ENCODE measurements around the gene TLN1. TPM values are rescaled to one million over a fixed set of nuclear protein-coding genes. Genes with fewer than 3 reads are reported as not detected.

TLN1 gene
- total and polyA plus RNA-seq, 8 donors = 53.2 to 399 (median 174) TPM

DNA sequence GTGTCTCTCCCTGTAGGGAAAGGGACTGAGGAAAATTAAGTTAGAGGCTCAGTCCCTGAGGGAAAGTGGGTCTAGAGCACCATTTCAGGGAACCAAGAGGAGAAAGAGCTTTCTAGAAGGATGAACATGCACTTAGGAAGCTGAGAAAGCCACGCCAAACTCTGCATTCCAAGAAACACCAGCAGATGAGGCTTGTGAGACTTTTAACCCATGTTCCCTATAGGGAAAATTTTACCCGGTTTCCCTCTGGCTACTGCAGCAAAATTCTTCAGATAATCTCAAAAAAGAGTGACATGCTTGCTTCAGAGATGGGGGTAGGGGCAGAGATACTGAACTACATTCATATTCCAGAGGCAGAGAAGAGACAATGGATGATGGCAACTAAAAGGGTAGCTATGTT, 8.6 kb downstream of the TLN1 start:
- intact Hi-C loops (cut with DNase I; ENCODE audit: low total_unique reads) = no loop called here
- no peak overlapping the region for H3K4me3 ChIP-seq
- TF ChIP-seq EP300 (IDR thresholded peaks at IDR 0.05) (no peak), POLR2AphosphoS5 (IDR thresholded peaks at IDR 0.05) (no peak), POLR2A (IDR thresholded peaks at IDR 0.05) (no peak)
- TF ChIP-seq, protein P1, sequence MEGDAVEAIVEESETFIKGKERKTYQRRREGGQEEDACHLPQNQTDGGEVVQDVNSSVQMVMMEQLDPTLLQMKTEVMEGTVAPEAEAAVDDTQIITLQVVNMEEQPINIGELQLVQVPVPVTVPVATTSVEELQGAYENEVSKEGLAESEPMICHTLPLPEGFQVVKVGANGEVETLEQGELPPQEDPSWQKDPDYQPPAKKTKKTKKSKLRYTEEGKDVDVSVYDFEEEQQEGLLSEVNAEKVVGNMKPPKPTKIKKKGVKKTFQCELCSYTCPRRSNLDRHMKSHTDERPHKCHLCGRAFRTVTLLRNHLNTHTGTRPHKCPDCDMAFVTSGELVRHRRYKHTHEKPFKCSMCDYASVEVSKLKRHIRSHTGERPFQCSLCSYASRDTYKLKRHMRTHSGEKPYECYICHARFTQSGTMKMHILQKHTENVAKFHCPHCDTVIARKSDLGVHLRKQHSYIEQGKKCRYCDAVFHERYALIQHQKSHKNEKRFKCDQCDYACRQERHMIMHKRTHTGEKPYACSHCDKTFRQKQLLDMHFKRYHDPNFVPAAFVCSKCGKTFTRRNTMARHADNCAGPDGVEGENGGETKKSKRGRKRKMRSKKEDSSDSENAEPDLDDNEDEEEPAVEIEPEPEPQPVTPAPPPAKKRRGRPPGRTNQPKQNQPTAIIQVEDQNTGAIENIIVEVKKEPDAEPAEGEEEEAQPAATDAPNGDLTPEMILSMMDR (IDR thresholded peaks at IDR 0.05) = no peak
- peaks cover 73 to 83% (median 78%) of the 10 kb centered on the region in 4 donors for H3K36me3 ChIP-seq
- DNase-seq = no peak
- peaks cover 16 to 34% (median 26%) of the 10 kb centered on the region in 4 donors for H3K4me1 ChIP-seq
- H3K9me3 ChIP-seq = no peaks in the 10 kb centered on the region
- H3K27ac ChIP-seq = peak overlapping the region in 1 of 5 donors; percentile 44
- WGBS, 5 donors = 89 to 96% (median 94%) methylated on average over 2 of the region's 2 CpGs
- H3K27me3 ChIP-seq = no peaks in the 10 kb centered on the region

- peaks cover 100% of the 10 kb centered on the region in 4 donors for H3K36me3 ChIP-seq
- H3K9me3 ChIP-seq = no peaks in the 10 kb centered on the region
- peaks cover 0 to 4% (median 0%) of the 10 kb centered on the region in 4 donors for H3K4me1 ChIP-seq
- no peak overlapping the region for H3K4me3 ChIP-seq
- H3K27ac ChIP-seq = peak overlapping the region in 1 of 5 donors; percentile 42
- WGBS, 5 donors = 92 to 97% (median 94%) methylated on average over 4 of the region's 4 CpGs
- H3K27me3 ChIP-seq = no peaks in the 10 kb centered on the region
- intact Hi-C loops (cut with DNase I; ENCODE audit: low total_unique reads) = no loop called here
- no peak for DNase-seq
- no peak for TF ChIP-seq EP300 (IDR thresholded peaks at IDR 0.05)
- no peak for TF ChIP-seq POLR2A (IDR thresholded peaks at IDR 0.05)
- TF ChIP-seq, protein P1 (IDR thresholded peaks at IDR 0.05) = no peak
- TF ChIP-seq POLR2AphosphoS5 (IDR thresholded peaks at IDR 0.05) = no peak
Observed at GRCh38 chr9:35719546-35719945, 12.4 kb downstream of the TLN1 start.

GRCh38 chr9:35718721-35719511, 13.1 kb downstream of the TLN1 start:
- TF ChIP-seq, protein P1 (IDR thresholded peaks at IDR 0.05) = no peak
- TF ChIP-seq POLR2AphosphoS5 (IDR thresholded peaks at IDR 0.05) (no peak), POLR2A (IDR thresholded peaks at IDR 0.05) (no peak), EP300 (IDR thresholded peaks at IDR 0.05) (no peak)
- DNase-seq = no peak
- no peaks in the 10 kb centered on the region for H3K27me3 ChIP-seq
- intact Hi-C loops (cut with DNase I; ENCODE audit: low total_unique reads) = no loop called here
- H3K4me1 ChIP-seq = peaks cover 0 to 4% (median 0%) of the 10 kb centered on the region in 4 donors
- H3K4me3 ChIP-seq = no peak overlapping the region
- H3K27ac ChIP-seq = peak overlapping the region in 1 of 5 donors; percentile 42
- peaks cover 100% of the 10 kb centered on the region in 4 donors for H3K36me3 ChIP-seq
- 88 to 93% (median 90%) methylated on average over 13 to 15 of the region's 15 CpGs for WGBS, 5 donors
- H3K9me3 ChIP-seq = no peaks in the 10 kb centered on the region

DNA sequence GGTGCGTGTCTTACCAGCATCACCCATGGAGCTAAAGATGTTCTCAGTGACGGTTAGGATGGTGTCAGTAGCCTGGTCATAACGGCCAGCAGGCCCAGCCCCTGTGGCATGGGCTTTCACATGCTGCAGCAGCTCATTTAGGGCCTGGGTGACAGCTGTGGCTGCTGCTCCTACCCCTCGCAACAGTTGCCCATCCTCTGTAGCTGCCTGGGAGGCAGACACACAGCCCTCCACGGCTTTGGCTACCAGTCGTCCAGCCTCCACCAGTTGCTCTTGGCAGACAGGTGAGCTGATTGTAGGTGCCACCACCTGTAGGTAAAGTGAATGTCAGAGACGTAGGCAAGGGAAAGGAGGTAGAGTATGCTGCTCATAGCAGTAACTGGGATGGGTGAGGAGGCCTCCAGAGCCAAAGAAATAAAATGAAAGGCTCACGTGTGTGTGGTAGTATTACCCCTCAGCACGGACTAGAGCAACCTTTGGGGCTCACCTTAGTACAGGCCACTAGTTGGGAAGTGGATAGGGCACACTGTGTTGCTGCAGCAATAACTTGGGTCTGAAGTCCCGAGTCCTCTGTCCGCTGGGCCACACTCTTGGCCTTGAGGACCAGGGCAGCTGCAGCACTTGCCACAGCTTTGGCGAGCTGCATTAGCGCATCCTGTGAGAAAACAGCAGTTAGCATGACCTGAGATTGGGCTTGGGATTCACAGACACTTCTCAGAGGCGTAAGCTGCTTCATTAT, 14.7 kb downstream of the TLN1 start:
- intact Hi-C loops (cut with DNase I; ENCODE audit: low total_unique reads) = no loop called here
- H3K27me3 ChIP-seq = no peaks in the 10 kb centered on the region
- TF ChIP-seq, protein P1 (IDR thresholded peaks at IDR 0.05) = no peak
- TF ChIP-seq EP300 (IDR thresholded peaks at IDR 0.05) (no peak), POLR2AphosphoS5 (IDR thresholded peaks at IDR 0.05) (no peak), POLR2A (IDR thresholded peaks at IDR 0.05) (no peak)
- no peak overlapping the region for H3K4me3 ChIP-seq
- H3K27ac ChIP-seq = peak overlapping the region in 2 of 5 donors; percentile 25 to 72
- H3K9me3 ChIP-seq = no peaks in the 10 kb centered on the region
- peaks cover 0 to 4% (median 0%) of the 10 kb centered on the region in 4 donors for H3K4me1 ChIP-seq
- 87 to 93% (median 92%) methylated on average over 11 to 14 of the region's 14 CpGs for WGBS, 5 donors
- H3K36me3 ChIP-seq = peaks cover 99 to 100% (median 100%) of the 10 kb centered on the region in 4 donors
- DNase-seq = no peak
